Keratinocyte (primary cell): ENCODE results near the gene NAPG. TPM values are rescaled to one million over a fixed set of nuclear protein-coding genes. Genes with fewer than 3 reads are reported as not detected.

Experiments used
- DNase-seq: peaks from one replicate; pipeline ENCODE4 v3.0.0-alpha.2; 2011; ENCODE audit warnings: low read depth, missing footprints, low spot score
- FAIRE-seq: peaks from 2 replicates; lab custom pipeline; 2011; peaks lifted over from hg19 to GRCh38; lab: Jason Lieb, UNC
- H2AFZ ChIP-seq: 2 replicates; pipeline ENCODE4 v1.6.0; 2012; ENCODE audit warnings: low read length, control low read depth, inconsistent platforms; ENCODE audit not compliant: control insufficient read depth
- H3K27ac ChIP-seq: 2 replicates; pipeline ENCODE4 v1.5.1; 2011; ENCODE audit warnings: low read length; ENCODE audit not compliant: control insufficient read depth, insufficient read depth
- H3K27me3 ChIP-seq: 3 replicates; pipeline ENCODE4 v1.6.0; 2011; ENCODE audit warnings: low read length; ENCODE audit not compliant: control insufficient read depth, insufficient read depth; ENCODE audit errors: extremely low read depth
- H3K36me3 ChIP-seq, 2 experiments: 2 replicates in 1 of 2; 3 replicates in 1 of 2; pipeline ENCODE4 v1.5.1; 2011; ENCODE audit warnings: low read length in 2 of 2, mild to moderate bottlenecking in 1 of 2; ENCODE audit not compliant: control insufficient read depth in 2 of 2, insufficient read depth in 2 of 2; ENCODE audit errors: extremely low read depth in 1 of 2
- H3K4me1 ChIP-seq: 3 replicates; pipeline ENCODE4 v1.5.1; 2011; ENCODE audit warnings: low read length; ENCODE audit not compliant: control insufficient read depth, insufficient read depth; ENCODE audit errors: extremely low read depth
- H3K4me2 ChIP-seq: 3 replicates; pipeline ENCODE4 v1.6.0; 2011; ENCODE audit warnings: low read depth, low read length; ENCODE audit not compliant: control insufficient read depth, insufficient read depth; ENCODE audit errors: extremely low read depth
- H3K4me3 ChIP-seq, 3 experiments: fragments of 200-600 bp in 1 of 3; sonication (generic) in 1 of 3; 2 replicates in 2 of 3; 3 replicates in 1 of 3; pipeline ENCODE4 v1.5.1; 2011 to 2016; ENCODE audit warnings: low read length in 3 of 3, mild to moderate bottlenecking in 3 of 3, control low read depth in 2 of 3, inconsistent platforms in 1 of 3, low read depth in 1 of 3, mixed read lengths in 1 of 3, mixed run types in 1 of 3, moderate library complexity in 1 of 3; ENCODE audit not compliant: control insufficient read depth in 2 of 3, insufficient read depth in 2 of 3; ENCODE audit errors: extremely low read depth in 1 of 3
- H3K79me2 ChIP-seq: 2 replicates; pipeline ENCODE4 v1.6.0; 2012; ENCODE audit warnings: low read length; ENCODE audit not compliant: control insufficient read depth, insufficient read depth
- H3K9ac ChIP-seq: 3 replicates; pipeline ENCODE4 v1.6.0; 2011; ENCODE audit warnings: low read length; ENCODE audit not compliant: control insufficient read depth, insufficient read depth; ENCODE audit errors: extremely low read depth
- H3K9me1 ChIP-seq: 3 replicates; pipeline ENCODE4 v1.6.0; 2011; ENCODE audit warnings: low read length; ENCODE audit not compliant: control insufficient read depth, insufficient read depth; ENCODE audit errors: extremely low read depth
- H3K9me3 ChIP-seq: 2 replicates; pipeline ENCODE4 v1.5.1; 2012; ENCODE audit warnings: low read depth, low read length; ENCODE audit not compliant: control insufficient read depth
- H4K20me1 ChIP-seq: 3 replicates; pipeline ENCODE4 v1.6.0; 2011; ENCODE audit warnings: low read length; ENCODE audit not compliant: control insufficient read depth, insufficient read depth; ENCODE audit errors: extremely low read depth
- EZH2 ChIP-seq: IDR thresholded peaks from one replicate; pipeline ENCODE4 v1.6.1; 2012; ENCODE audit warnings: inconsistent platforms, mild to moderate bottlenecking, low read length, moderate library complexity
- dilution Hi-C: fragments of 300-500 bp; cut with MboI; formaldehyde crosslinking; loops from one replicate; pipeline ENCODE4 v1.7.0; 2020; ENCODE audit warnings: low sequenced_read_pairs; ENCODE audit not compliant: extremely low pct_ligation_motif_present
- polyA plus RNA-seq, 5 experiments: library from polyadenylated mRNA; depleted of rRNA in 3 of 5; stranded (reverse) in 3 of 5; stranded (forward) in 1 of 5; unstranded in 1 of 5; fragments of >200 nt; gene quantifications; 1 replicate in 1 of 5; 2 replicates in 3 of 5; 3 replicates in 1 of 5; pipeline versions ENCODE4 v1.2.1 to v1.2.3, GENCODE V29; 2011 to 2012; ENCODE audit warnings: missing spikeins in 2 of 5, low read depth in 1 of 5, low replicate concordance in 1 of 5
- TF ChIP-seq, protein P1 (sequence below), 3 experiments: IDR thresholded peaks in 1 of 3; conservative IDR thresholded peaks in 1 of 3; optimal IDR thresholded peaks in 1 of 3; 2 replicates in 2 of 3; 3 replicates in 1 of 3; pipeline versions ENCODE3 to v1.5.1; 2011; ENCODE audit warnings: low read length in 3 of 3, mild to moderate bottlenecking in 3 of 3, moderate library complexity in 2 of 3, control low read depth in 1 of 3, inconsistent platforms in 1 of 3; ENCODE audit not compliant: insufficient read depth in 2 of 3; ENCODE audit errors: extremely low read depth in 1 of 3

Gene NAPG
- polyA plus RNA-seq, 1 donor (not counting 4 experiments of a cell fraction or from before 2014, with no cell fraction given): 30.8 TPM

DNA sequence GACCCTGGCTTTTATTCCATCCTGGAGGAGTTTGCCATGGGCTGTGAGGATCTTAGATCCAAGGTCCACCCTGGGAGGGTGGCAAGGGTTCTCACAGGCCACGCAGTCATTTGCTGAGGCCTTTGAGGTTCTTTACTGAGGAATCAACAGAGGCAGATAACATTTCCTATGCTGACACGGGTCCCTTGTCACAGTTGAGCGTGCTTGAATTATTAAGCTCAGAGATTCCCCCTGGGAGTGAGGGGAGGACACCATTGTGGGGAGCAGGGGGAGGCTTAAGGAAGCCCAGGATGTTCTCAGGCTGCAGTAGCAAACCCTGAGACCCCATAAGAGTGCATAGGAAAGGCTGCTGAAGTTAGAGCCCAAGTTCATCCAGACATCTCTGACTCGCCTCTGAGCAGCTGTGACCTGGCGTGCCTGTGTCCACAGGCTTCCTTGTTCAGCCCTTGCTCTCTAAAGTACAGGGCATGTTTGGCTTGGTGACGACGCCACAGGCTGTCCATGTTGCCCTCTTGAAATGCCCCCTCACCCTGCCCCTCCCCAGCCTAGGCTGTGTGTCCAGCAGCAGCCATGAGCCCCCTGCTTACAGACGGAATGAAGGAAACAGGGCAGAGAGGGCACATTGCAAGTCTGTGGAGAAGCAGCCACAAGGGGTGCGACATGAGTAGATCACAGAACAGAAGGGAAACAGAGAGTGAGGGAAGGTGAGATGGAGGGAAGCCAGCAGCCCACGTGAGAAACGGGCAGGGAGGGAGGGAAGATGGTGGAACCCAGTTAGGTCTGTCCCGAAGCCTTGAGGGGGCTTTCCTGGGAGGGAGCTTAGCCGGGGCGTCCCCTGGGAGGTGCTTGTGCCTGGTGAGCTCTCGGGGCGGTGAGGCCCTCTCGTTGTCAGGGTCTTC lies 34.0 kb downstream of the NAPG start:
- Histone ChIP-seq H3K9me3 (no peaks in the 10 kb centered on the region), H2AFZ (no peak overlapping the region), H3K4me1 (peaks cover 31% of the 10 kb centered on the region), H3K9ac (no peak overlapping the region), H3K27me3 (no peaks in the 10 kb centered on the region), H3K27ac (no peak overlapping the region), H3K36me3 (peaks cover under 1 to 2% of the 10 kb centered on the region in 2 experiments), H3K4me3 (no peak overlapping the region), H3K4me2 (peak overlapping the region; percentile 40), H3K79me2 (no peaks in the 10 kb centered on the region), H3K9me1 (no peaks in the 10 kb centered on the region), H4K20me1 (peaks cover 2% of the 10 kb centered on the region)
- dilution Hi-C loops: no loop called here
- TF ChIP-seq, protein P1, sequence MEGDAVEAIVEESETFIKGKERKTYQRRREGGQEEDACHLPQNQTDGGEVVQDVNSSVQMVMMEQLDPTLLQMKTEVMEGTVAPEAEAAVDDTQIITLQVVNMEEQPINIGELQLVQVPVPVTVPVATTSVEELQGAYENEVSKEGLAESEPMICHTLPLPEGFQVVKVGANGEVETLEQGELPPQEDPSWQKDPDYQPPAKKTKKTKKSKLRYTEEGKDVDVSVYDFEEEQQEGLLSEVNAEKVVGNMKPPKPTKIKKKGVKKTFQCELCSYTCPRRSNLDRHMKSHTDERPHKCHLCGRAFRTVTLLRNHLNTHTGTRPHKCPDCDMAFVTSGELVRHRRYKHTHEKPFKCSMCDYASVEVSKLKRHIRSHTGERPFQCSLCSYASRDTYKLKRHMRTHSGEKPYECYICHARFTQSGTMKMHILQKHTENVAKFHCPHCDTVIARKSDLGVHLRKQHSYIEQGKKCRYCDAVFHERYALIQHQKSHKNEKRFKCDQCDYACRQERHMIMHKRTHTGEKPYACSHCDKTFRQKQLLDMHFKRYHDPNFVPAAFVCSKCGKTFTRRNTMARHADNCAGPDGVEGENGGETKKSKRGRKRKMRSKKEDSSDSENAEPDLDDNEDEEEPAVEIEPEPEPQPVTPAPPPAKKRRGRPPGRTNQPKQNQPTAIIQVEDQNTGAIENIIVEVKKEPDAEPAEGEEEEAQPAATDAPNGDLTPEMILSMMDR (optimal IDR thresholded peaks at IDR 0.05 in 1 of 3, IDR thresholded peaks at IDR 0.05 in 1 of 3, conservative IDR thresholded peaks at IDR 0.05 in 1 of 3; ENCODE audit: extremely low read depth in 1 of 3, insufficient read depth in 2 of 3, low read length in 3 of 3): peak in 1 of 3 experiments; percentile 0
- TF ChIP-seq EZH2: no peak
- FAIRE-seq (no peak), DNase-seq (no peak)

DNA sequence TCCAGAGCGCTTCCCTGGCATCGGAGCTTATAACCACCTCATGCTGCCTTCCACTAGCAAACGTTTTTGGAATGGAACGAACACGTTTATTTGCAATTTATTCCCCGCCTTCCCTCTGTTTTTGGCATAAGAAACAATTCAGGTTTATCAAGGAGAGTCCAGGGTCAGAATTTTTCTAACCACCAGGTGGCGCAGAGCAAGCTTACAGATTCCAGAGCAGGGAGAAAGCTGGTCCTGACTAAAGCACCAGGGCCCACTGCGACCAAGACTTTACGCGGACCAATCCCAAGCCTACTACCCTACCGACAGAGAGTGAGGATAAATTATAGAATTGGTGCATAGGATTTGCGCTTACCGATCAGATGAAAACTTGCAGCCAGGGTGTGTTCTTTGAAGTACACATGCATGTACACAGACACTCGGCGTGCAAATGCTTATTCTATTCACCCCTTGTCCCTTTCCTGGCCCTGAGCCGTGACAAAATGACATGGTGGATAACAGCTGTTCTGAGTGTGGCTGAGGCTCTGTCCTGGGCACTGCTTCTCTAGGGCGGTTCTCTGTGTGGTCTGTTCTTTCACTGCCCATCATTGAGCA lies 34.7 kb downstream of the NAPG start:
- H3K4me3 ChIP-seq: no peak overlapping the region

More for the DNA sequence above, 34.7 kb downstream of the NAPG start:
- Histone ChIP-seq H3K79me2 (no peaks in the 10 kb centered on the region), H3K27ac (no peak overlapping the region), H2AFZ (no peak overlapping the region), H3K9me1 (no peaks in the 10 kb centered on the region), H3K9me3 (no peaks in the 10 kb centered on the region), H3K36me3 (peaks cover 0 to under 1% of the 10 kb centered on the region in 2 experiments), H3K4me2 (peak overlapping the region; percentile 40), H3K4me1 (peaks cover 31% of the 10 kb centered on the region), H4K20me1 (peaks cover 2% of the 10 kb centered on the region), H3K27me3 (no peaks in the 10 kb centered on the region), H3K9ac (no peak overlapping the region)
- no peak for TF ChIP-seq EZH2
- TF ChIP-seq, protein P1 (optimal IDR thresholded peaks at IDR 0.05 in 1 of 3, IDR thresholded peaks at IDR 0.05 in 1 of 3, conservative IDR thresholded peaks at IDR 0.05 in 1 of 3; ENCODE audit: extremely low read depth in 1 of 3, insufficient read depth in 2 of 3, low read length in 3 of 3): peak; percentile 60 to 77 (median 70)
- FAIRE-seq (no peak), DNase-seq (peak; percentile 23)
- dilution Hi-C loops: no loop called here
